RWPE1 (cell line): ENCODE data around the gene IL22RA2.

Experiments used
- CTCF ChIA-PET: fragments of 350-600 bp; sonication (Branson Sonifier 250); formaldehyde crosslinking; extraction: SDS; loops from one replicate; lab custom pipeline; 2021; lab: Yijun Ruan, JAX
- POLR2A ChIA-PET: fragments of 400-600 bp; formaldehyde crosslinking; extraction: SDS; loops from one replicate; lab custom pipeline; 2020; ENCODE audit warnings: antibody characterized with exemption; ENCODE audit not compliant: low non-redundant PET; lab: Yijun Ruan, JAX
- DNase-seq: peaks from one replicate; pipeline ENCODE4 v3.0.0; 2012; ENCODE audit warnings: low spot score
- H3K27ac ChIP-seq: fragments of 450-650 bp; 2 replicates; pipeline ENCODE4 v1.5.1; 2017
- CTCF ChIP-seq: fragments of 450-650 bp; conservative IDR thresholded peaks from 2 replicates; pipeline ENCODE4 v1.5.1; 2017; ENCODE audit warnings: low read depth, mild to moderate bottlenecking

Gene IL22RA2

GRCh38 chr6:137173501-137173900 is at the start of gene IL22RA2:
Gene IL22RA2 (minus strand): TSS chr6:137173644. CDS start chr6:137161749, 11,895 bp downstream.
- DNase-seq, result no peak
- ChIA-PET POLR2A (no interaction called here), CTCF (interaction anchor here (0.8 kb wide), 1 partner anchor 101 kb away, joined by 3 read pairs; no protein-coding TSS in a partner anchor)
- H3K27ac ChIP-seq, result no peak within 1 kb of the TSS
- TF ChIP-seq CTCF, result no peak

GRCh38 chr6:137222381-137222780 is 48.9 kb upstream of the IL22RA2 start:
- H3K27ac ChIP-seq, result no peak overlapping the region
- CTCF ChIA-PET, result no interaction called here
- no peak for TF ChIP-seq CTCF
- no peak for DNase-seq
- POLR2A ChIA-PET, result no interaction called here

- peak overlapping the region; percentile 87 for H3K27ac ChIP-seq
- no peak for DNase-seq
- TF ChIP-seq CTCF, result no peak
- ChIA-PET CTCF (no interaction called here), POLR2A (no interaction called here)
Measured at GRCh38 chr6:137219664-137220252, 46.3 kb upstream of the IL22RA2 start.

GRCh38 chr6:137218917-137219663 is 45.6 kb upstream of the IL22RA2 start, which contains the start of gene IFNGR1:
Gene IFNGR1 (minus strand): TSS chr6:137219385. CDS start chr6:137219327, 58 bp downstream.
- peak; percentile 93 for DNase-seq
- TF ChIP-seq CTCF, result no peak
- peak within 1 kb of the TSS; percentile 87 for H3K27ac ChIP-seq
- CTCF ChIA-PET, result interaction anchor here (0.9 kb wide), 1 partner anchor 52 kb away, joined by 3 read pairs; no protein-coding TSS in a partner anchor
- POLR2A ChIA-PET, result no interaction called here

GRCh38 chr6:137218473-137218916 is 45.1 kb upstream of the IL22RA2 start:
- TF ChIP-seq CTCF, result no peak
- H3K27ac ChIP-seq, result peak overlapping the region; percentile 87

GRCh38 chr6:137217801-137218472 is 44.5 kb upstream of the IL22RA2 start:
- DNase-seq, result no peak
- TF ChIP-seq CTCF, result no peak
- peak overlapping the region; percentile 87 for H3K27ac ChIP-seq
- POLR2A ChIA-PET, result interaction anchor here (0.6 kb wide), 1 partner anchor 52 kb away, joined by 3 read pairs; no protein-coding TSS in a partner anchor
- CTCF ChIA-PET, result interaction anchor here (0.6 to 0.9 kb wide), 5 partner anchors 54 to 1407 kb away, joined by 3 to 6 read pairs (median 3); no protein-coding TSS in a partner anchor

More at GRCh38 chr6:137218473-137218916, 45.1 kb upstream of the IL22RA2 start:
- DNase-seq, result peak; percentile 61
- ChIA-PET CTCF (interaction anchor here (0.6 to 0.9 kb wide), 3 partner anchors 53 to 124 kb away, joined by 3 to 6 read pairs (median 3); no protein-coding TSS in a partner anchor), POLR2A (no interaction called here)
